HEK293T (cell line): Measurements from ENCODE around the gene GADD45B.

ENCODE experiments used
- BHLHE40 ChIP-seq: fragments of 450-650 bp; IDR thresholded peaks from 2 replicates; pipeline ENCODE4 v1.6.1; 2016; ENCODE audit warnings: mild to moderate bottlenecking, moderate library complexity, borderline replicate concordance
- ELF4 ChIP-seq: fragments of 450-650 bp; IDR thresholded peaks from 2 replicates; pipeline ENCODE4 v1.6.1; 2017; ENCODE audit warnings: antibody characterized with exemption
- FOXM1 ChIP-seq: fragments of 450-650 bp; IDR thresholded peaks from 2 replicates; pipeline ENCODE4 v1.6.1; 2017; ENCODE audit warnings: mild to moderate bottlenecking, borderline replicate concordance
- HDGF ChIP-seq: fragments of 450-650 bp; IDR thresholded peaks from 2 replicates; pipeline ENCODE4 v1.6.1; 2017; ENCODE audit warnings: antibody characterized with exemption, borderline replicate concordance
- LEF1 ChIP-seq: fragments of 450-650 bp; IDR thresholded peaks from 2 replicates; pipeline ENCODE4 v1.6.1; 2017; ENCODE audit warnings: mild to moderate bottlenecking, borderline replicate concordance
- SP1 ChIP-seq: fragments of 450-650 bp; IDR thresholded peaks from 2 replicates; pipeline ENCODE4 v1.6.1; 2017
- SUZ12 ChIP-seq: fragments of 450-650 bp; IDR thresholded peaks from 2 replicates; pipeline ENCODE4 v1.6.1; 2016; ENCODE audit warnings: mild to moderate bottlenecking
- TARDBP ChIP-seq: fragments of 450-650 bp; IDR thresholded peaks from 2 replicates; pipeline ENCODE4 v1.6.1; 2016

GRCh38 chr19:2454962-2455850 lies 20.7 kb upstream of the GADD45B start:
- TF ChIP-seq LEF1: no peak
- no peak for TF ChIP-seq HDGF
- TF ChIP-seq BHLHE40: no peak
- no peak for TF ChIP-seq SUZ12
- no peak for TF ChIP-seq TARDBP
- no peak for TF ChIP-seq SP1
- no peak for TF ChIP-seq ELF4
- TF ChIP-seq FOXM1: no peak
